OCI-LY7 (cell line): ENCODE data around the gene TNFAIP3.

Source experiments
- CTCF ChIP-seq: fragments of 200-600 bp; sonication (generic); conservative IDR thresholded peaks from 2 replicates; pipeline ENCODE4 v1.5.1; 2014; ENCODE audit warnings: mild to moderate bottlenecking, antibody characterized with exemption, low read length, moderate library complexity, mixed read lengths
- EZH2phosphoT487 ChIP-seq: fragments of 200-600 bp; sonication (generic); IDR thresholded peaks from 2 replicates; pipeline ENCODE4 v1.6.1; 2018; ENCODE audit warnings: low read depth, borderline replicate concordance, mild to moderate bottlenecking, mixed run types, antibody characterized with exemption, low read length, moderate library complexity, mixed read lengths

DNA sequence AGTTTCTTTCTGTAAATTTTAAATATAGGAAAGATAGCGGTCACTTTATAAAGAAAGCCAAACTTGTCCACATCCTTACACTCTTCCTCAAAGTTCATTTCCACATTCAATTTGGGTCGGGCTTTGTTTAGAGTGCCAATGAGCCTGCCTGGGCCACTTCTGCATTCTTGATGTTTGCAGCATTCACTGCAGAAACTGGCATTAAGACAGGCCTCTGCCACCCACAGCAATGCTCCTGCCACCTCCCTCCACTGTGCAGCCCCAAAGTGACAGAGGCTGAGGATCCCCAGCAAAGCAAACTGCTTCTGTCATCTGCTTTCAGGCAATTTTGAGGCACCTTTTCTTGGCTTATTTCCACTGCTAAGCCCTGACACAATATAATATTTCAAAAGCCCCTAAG lies 61.2 kb downstream of the TNFAIP3 start:
- TF ChIP-seq CTCF = no peak
- no peak for TF ChIP-seq EZH2phosphoT487
